GM10266 (cell line): Measurements from ENCODE around the gene PPAN.

ENCODE experiments used
- DNase-seq: peaks from one replicate; pipeline ENCODE4 v3.0.0; 2012; ENCODE audit errors: extremely low spot score
- CTCF ChIP-seq: IDR thresholded peaks from 2 replicates; pipeline ENCODE4 v1.5.1; 2012; ENCODE audit warnings: mild to moderate bottlenecking, low read depth; ENCODE audit not compliant: control insufficient read depth, insufficient read depth; ENCODE audit errors: missing control alignments

PPAN gene

GRCh38 chr19:10087296-10088061 lies 18.7 kb upstream of the PPAN start:
- TF ChIP-seq CTCF, result no peak
- no peak for DNase-seq

- no peak for DNase-seq
- TF ChIP-seq CTCF, result no peak
These were observed 17.1 kb upstream of the PPAN start for GRCh38 chr19:10088949-10089554.

- DNase-seq, result no peak
- no peak for TF ChIP-seq CTCF
These were observed 16.3 kb upstream of the PPAN start for GRCh38 chr19:10089801-10090375.

- DNase-seq, result no peak
- TF ChIP-seq CTCF, result no peak
These were observed 14.8 kb upstream of the PPAN start for GRCh38 chr19:10091370-10091687.

GRCh38 chr19:10091895-10092641 lies 14.1 kb upstream of the PPAN start:
- no peak for DNase-seq
- no peak for TF ChIP-seq CTCF

GRCh38 chr19:10092648-10093294 lies 13.4 kb upstream of the PPAN start:
- TF ChIP-seq CTCF, result no peak
- DNase-seq, result no peak
